H9 (cell line): Measurements from ENCODE around the gene PPAN. TPM values are rescaled to one million over a fixed set of nuclear protein-coding genes. Genes with fewer than 3 reads are reported as not detected.

Source experiments
- DNase-seq: peaks from one replicate; pipeline ENCODE4 v3.0.0-alpha.2; 2017
- H2AFZ ChIP-seq: one replicate; pipeline ENCODE4 v1.6.1; 2013; ENCODE audit warnings: mild to moderate bottlenecking, low read length, control low read depth, moderate library complexity
- H2AK5ac ChIP-seq: 2 replicates; pipeline ENCODE4 v1.6.1; 2013; ENCODE audit warnings: low read length, control low read depth, mixed read lengths; ENCODE audit not compliant: insufficient read length
- H2BK120ac ChIP-seq: one replicate; pipeline ENCODE4 v1.6.1; 2013; ENCODE audit warnings: low read depth, mild to moderate bottlenecking, low read length, control low read depth, inconsistent platforms; ENCODE audit not compliant: poor library complexity, severe bottlenecking
- H2BK12ac ChIP-seq: 2 replicates; pipeline ENCODE4 v1.6.1; 2013; ENCODE audit warnings: low read length, control low read depth, mixed read lengths, low read depth; ENCODE audit not compliant: insufficient read length
- H2BK15ac ChIP-seq: 2 replicates; pipeline ENCODE4 v1.6.1; 2013; ENCODE audit warnings: low read depth, low read length, control low read depth
- H2BK20ac ChIP-seq: one replicate; pipeline ENCODE4 v1.6.1; 2013; ENCODE audit warnings: low read depth, mild to moderate bottlenecking, low read length, control low read depth, inconsistent platforms; ENCODE audit not compliant: poor library complexity, severe bottlenecking
- H2BK5ac ChIP-seq: 2 replicates; pipeline ENCODE4 v1.6.1; 2013; ENCODE audit warnings: low read length, control low read depth, mixed read lengths; ENCODE audit not compliant: insufficient read length
- H3K14ac ChIP-seq: 2 replicates; pipeline ENCODE4 v1.6.1; 2013; ENCODE audit warnings: low read length, control low read depth; ENCODE audit not compliant: insufficient read depth
- H3K18ac ChIP-seq: 2 replicates; pipeline ENCODE4 v1.6.1; 2013; ENCODE audit warnings: low read depth, mild to moderate bottlenecking, mixed read lengths, low read length, control low read depth; ENCODE audit not compliant: insufficient read length
- H3K23ac ChIP-seq: 2 replicates; pipeline ENCODE4 v1.6.1; 2013; ENCODE audit warnings: low read length, control low read depth, mixed read lengths, low read depth; ENCODE audit not compliant: insufficient read length
- H3K23me2 ChIP-seq: 2 replicates; pipeline ENCODE4 v1.6.1; 2013; ENCODE audit warnings: low read depth, mild to moderate bottlenecking, mixed read lengths, low read length, control low read depth; ENCODE audit not compliant: insufficient read length, poor library complexity, severe bottlenecking
- H3K27ac ChIP-seq: 2 replicates; pipeline ENCODE4 v1.5.1; 2013; ENCODE audit warnings: low read length, control low read depth, mixed read lengths, low read depth; ENCODE audit not compliant: insufficient read length
- H3K27me3 ChIP-seq: 2 replicates; pipeline ENCODE4 v1.6.1; 2013; ENCODE audit warnings: low read length, control low read depth, inconsistent platforms; ENCODE audit not compliant: insufficient read depth
- H3K4ac ChIP-seq: 2 replicates; pipeline ENCODE4 v1.6.1; 2013; ENCODE audit warnings: low read depth, mild to moderate bottlenecking, control low read depth, inconsistent platforms, low read length, moderate library complexity
- H3K4me1 ChIP-seq: 2 replicates; pipeline ENCODE4 v1.6.1; 2013; ENCODE audit warnings: low read length, control low read depth, inconsistent platforms; ENCODE audit not compliant: insufficient read depth
- H3K4me2 ChIP-seq: 2 replicates; pipeline ENCODE4 v1.6.1; 2013; ENCODE audit warnings: low read length, control low read depth, mixed read lengths; ENCODE audit not compliant: insufficient read length, insufficient read depth
- H3K56ac ChIP-seq: 2 replicates; pipeline ENCODE4 v1.6.1; 2013; ENCODE audit warnings: low read depth, mild to moderate bottlenecking, mixed read lengths, low read length, control low read depth; ENCODE audit not compliant: insufficient read length
- H3K79me1 ChIP-seq: 2 replicates; pipeline ENCODE4 v1.6.1; 2013; ENCODE audit warnings: low read depth, mild to moderate bottlenecking, moderate library complexity, low read length, control low read depth, inconsistent platforms; ENCODE audit not compliant: insufficient read depth, poor library complexity, severe bottlenecking
- H3K79me2 ChIP-seq: 2 replicates; pipeline ENCODE4 v1.6.1; 2013; ENCODE audit warnings: low read length, control low read depth, inconsistent platforms; ENCODE audit not compliant: insufficient read depth
- H3K9ac ChIP-seq: 2 replicates; pipeline ENCODE4 v1.6.1; 2013; ENCODE audit warnings: low read length, control low read depth, mixed read lengths; ENCODE audit not compliant: insufficient read length; ENCODE audit errors: extremely low read depth
- H3K9me3 ChIP-seq: one replicate; pipeline ENCODE4 v1.6.1; 2013; ENCODE audit warnings: low read depth, low read length, inconsistent platforms; ENCODE audit not compliant: control insufficient read depth
- H3T11ph ChIP-seq: one replicate; pipeline ENCODE4 v1.6.1; 2013; ENCODE audit warnings: mild to moderate bottlenecking, low read length, control low read depth, inconsistent platforms
- H4K20me1 ChIP-seq: one replicate; pipeline ENCODE4 v1.6.1; 2013; ENCODE audit not compliant: control insufficient read depth, insufficient read length, insufficient read depth
- H4K5ac ChIP-seq: 2 replicates; pipeline ENCODE4 v1.6.1; 2013; ENCODE audit warnings: low read depth, mild to moderate bottlenecking, mixed read lengths, low read length, control low read depth; ENCODE audit not compliant: insufficient read length
- H4K8ac ChIP-seq: replicated peaks from 2 replicates; pipeline ENCODE4 v1.6.1; 2013; ENCODE audit warnings: low read length, control low read depth, mixed read lengths, low read depth; ENCODE audit not compliant: insufficient read length
- H4K91ac ChIP-seq: 2 replicates; pipeline ENCODE4 v1.6.1; 2013; ENCODE audit warnings: low read depth, mild to moderate bottlenecking, moderate library complexity, mixed read lengths, low read length, control low read depth; ENCODE audit not compliant: insufficient read length
- H3K27ac Mint-ChIP-seq, 3 experiments: 2 replicates in 2 of 3; 3 replicates in 1 of 3; pipeline ENCODE4 v1.8.0; 2020 to 2021; ENCODE audit warnings: mixed read lengths in 3 of 3, mild to moderate bottlenecking in 1 of 3, moderate library complexity in 1 of 3
- H3K27me3 Mint-ChIP-seq: 2 replicates; pipeline ENCODE4 v1.8.0; 2021; ENCODE audit warnings: low read depth, mild to moderate bottlenecking, moderate library complexity, mixed read lengths
- H3K36me3 Mint-ChIP-seq, 3 experiments: 2 replicates in 2 of 3; 3 replicates in 1 of 3; pipeline ENCODE4 v1.8.0; 2020 to 2021; ENCODE audit warnings: low read depth in 3 of 3, mixed read lengths in 3 of 3; ENCODE audit not compliant: insufficient read depth in 1 of 3
- H3K4me1 Mint-ChIP-seq, 2 experiments: 2 replicates each; pipeline ENCODE4 v1.8.0; 2020; ENCODE audit warnings: mixed read lengths in 2 of 2
- H3K4me3 Mint-ChIP-seq, 2 experiments: 2 replicates in 1 of 2; 3 replicates in 1 of 2; pipeline ENCODE4 v1.8.0; 2020 to 2021; ENCODE audit warnings: mild to moderate bottlenecking in 2 of 2, mixed read lengths in 2 of 2, moderate library complexity in 1 of 2
- H3K9me3 Mint-ChIP-seq, 2 experiments: 2 replicates in 1 of 2; 3 replicates in 1 of 2; pipeline ENCODE4 v1.8.0; 2020; ENCODE audit warnings: mild to moderate bottlenecking in 2 of 2, mixed read lengths in 2 of 2, moderate library complexity in 1 of 2
- WGBS: extraction: QIAGEN DNeasy Blood & Tissue Kit; methylation state at CpG from one replicate; pipeline ENCODE4 v1.1.7; 2013; ENCODE audit warnings: missing lambda C conversion rate, low lambda C conversion rate, mixed read lengths; ENCODE audit not compliant: insufficient read length; ENCODE audit errors: extremely low coverage; 5-methylcytosine and 5-hydroxymethylcytosine counted together
- total RNA-seq: library from RNA; stranded (reverse); gene quantifications from 2 replicates; pipeline ENCODE4 v1.2.1, GENCODE V29; 2021
- TF ChIP-seq, protein P1 (sequence below): fragments of 200-600 bp; sonication (generic); conservative IDR thresholded peaks from 3 replicates; pipeline ENCODE4 v1.8.0; 2021; ENCODE audit warnings: antibody characterized with exemption, mild to moderate bottlenecking

The PPAN gene
- total RNA-seq, 1 experiment from 2014 or later, result 157 TPM

DNA sequence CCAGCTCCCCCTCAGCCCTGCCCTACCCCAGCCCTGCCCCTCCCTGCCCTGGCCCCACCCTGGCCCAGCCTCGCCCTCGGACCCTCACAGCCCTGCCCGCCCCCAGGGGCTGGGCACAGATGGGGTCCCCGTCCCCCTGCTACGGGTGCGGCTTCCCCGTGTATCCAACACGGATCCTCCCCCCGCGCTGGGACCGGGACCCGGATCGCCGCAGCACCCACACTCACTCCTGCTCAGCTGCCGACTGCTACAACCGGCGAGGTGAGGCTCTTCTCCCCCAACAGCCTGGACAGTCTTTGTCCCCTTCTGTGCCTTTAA is 14.8 kb upstream of the PPAN start:
- H3K4me1 ChIP-seq, result no peaks in the 10 kb centered on the region
- H3K14ac ChIP-seq, result no peak overlapping the region
- H3T11ph ChIP-seq, result no peak overlapping the region
- H3K27ac ChIP-seq, result no peak overlapping the region
- no peaks in the 10 kb centered on the region for H3K9me3 ChIP-seq
- no peak overlapping the region for H2AFZ ChIP-seq
- H3K79me2 ChIP-seq, result no peaks in the 10 kb centered on the region
- peaks cover 0 to 3% of the 10 kb centered on the region in 2 experiments; a peak in 1 of 5 replicates for H3K9me3 Mint-ChIP-seq
- TF ChIP-seq, protein P1, sequence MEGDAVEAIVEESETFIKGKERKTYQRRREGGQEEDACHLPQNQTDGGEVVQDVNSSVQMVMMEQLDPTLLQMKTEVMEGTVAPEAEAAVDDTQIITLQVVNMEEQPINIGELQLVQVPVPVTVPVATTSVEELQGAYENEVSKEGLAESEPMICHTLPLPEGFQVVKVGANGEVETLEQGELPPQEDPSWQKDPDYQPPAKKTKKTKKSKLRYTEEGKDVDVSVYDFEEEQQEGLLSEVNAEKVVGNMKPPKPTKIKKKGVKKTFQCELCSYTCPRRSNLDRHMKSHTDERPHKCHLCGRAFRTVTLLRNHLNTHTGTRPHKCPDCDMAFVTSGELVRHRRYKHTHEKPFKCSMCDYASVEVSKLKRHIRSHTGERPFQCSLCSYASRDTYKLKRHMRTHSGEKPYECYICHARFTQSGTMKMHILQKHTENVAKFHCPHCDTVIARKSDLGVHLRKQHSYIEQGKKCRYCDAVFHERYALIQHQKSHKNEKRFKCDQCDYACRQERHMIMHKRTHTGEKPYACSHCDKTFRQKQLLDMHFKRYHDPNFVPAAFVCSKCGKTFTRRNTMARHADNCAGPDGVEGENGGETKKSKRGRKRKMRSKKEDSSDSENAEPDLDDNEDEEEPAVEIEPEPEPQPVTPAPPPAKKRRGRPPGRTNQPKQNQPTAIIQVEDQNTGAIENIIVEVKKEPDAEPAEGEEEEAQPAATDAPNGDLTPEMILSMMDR, result no peak
- H3K18ac ChIP-seq, result no peak overlapping the region
- no peaks in the 10 kb centered on the region for H4K20me1 ChIP-seq
- no peaks in the 10 kb centered on the region for H3K79me1 ChIP-seq
- peaks cover 4% of the 10 kb centered on the region in 2 experiments; a peak in 1 of 4 replicates for H3K4me1 Mint-ChIP-seq
- no peak overlapping the region for H3K4me2 ChIP-seq
- no peak overlapping the region for H2BK5ac ChIP-seq
- H3K56ac ChIP-seq, result no peak overlapping the region
- H2AK5ac ChIP-seq, result no peak overlapping the region
- H4K8ac ChIP-seq, result no peak overlapping the region
- peaks cover 27% of the 10 kb centered on the region for H3K27me3 Mint-ChIP-seq
- no peak overlapping the region for H3K9ac ChIP-seq
- H3K4me3 Mint-ChIP-seq, result no peak overlapping the region
- H2BK120ac ChIP-seq, result no peak overlapping the region
- H3K27ac Mint-ChIP-seq, result no peak overlapping the region
- no peak overlapping the region for H2BK15ac ChIP-seq
- peaks cover 4 to 21% (median 11%) of the 10 kb centered on the region in 3 experiments for H3K36me3 Mint-ChIP-seq
- H3K27me3 ChIP-seq, result peaks cover 3% of the 10 kb centered on the region
- no peak overlapping the region for H4K91ac ChIP-seq
- WGBS, result no CpG with 5 or more reads among the region's 17 CpGs
- no peak for DNase-seq
- no peak overlapping the region for H4K5ac ChIP-seq
- no peak overlapping the region for H3K23ac ChIP-seq
- no peak overlapping the region for H3K4ac ChIP-seq
- H2BK20ac ChIP-seq, result no peak overlapping the region
- H2BK12ac ChIP-seq, result no peak overlapping the region
- H3K23me2 ChIP-seq, result peaks cover 11% of the 10 kb centered on the region
